K562 (cell line): Measurements from ENCODE around the gene UIMC1. TPM values are rescaled to one million over a fixed set of nuclear protein-coding genes. Genes with fewer than 3 reads are reported as not detected.

ENCODE experiments used
- ATAC-seq: fragments of 200-7000 bp; cut with Tn5 transposase; 3 replicates; pipeline ENCODE4 v1.9.1; 2020; ENCODE audit warnings: moderate library complexity
- BruUV-seq: library from RNA; stranded (reverse); fragments of 400-500 nt; replicated peaks from 2 replicates; lab custom pipeline; 2021; lab: Mats Ljungman, UMichigan
- CTCF ChIA-PET: fragments of 300-600 bp; formaldehyde crosslinking; extraction: SDS; loops from one replicate; lab custom pipeline; 2021; ENCODE audit warnings: low intra/inter-chr PET ratio; lab: Yijun Ruan, JAX
- POLR2A ChIA-PET: fragments of 300-600, 350-650 bp; sonication (Branson Sonifier 250); formaldehyde crosslinking; extraction: SDS; loops from one replicate; lab custom pipeline; 2021; ENCODE audit warnings: antibody characterized with exemption, inconsistent platforms; lab: Yijun Ruan, JAX
- DNase-seq, 4 experiments: peaks; one replicate each; pipeline versions ENCODE4 v3.0.0 to v3.0.0-alpha.2; 2011 to 2018; ENCODE audit warnings: low spot score in 3 of 4, mixed read lengths in 3 of 4; ENCODE audit errors: extremely low read depth in 1 of 4
- FAIRE-seq: peaks from 2 replicates; lab custom pipeline; 2011; peaks lifted over from hg19 to GRCh38; lab: Jason Lieb, UNC
- H2AFZ ChIP-seq: 2 replicates; pipeline ENCODE4 v1.6.0; 2011; ENCODE audit warnings: low read depth, low read length, control low read depth, inconsistent platforms
- H3K27ac ChIP-seq: fragments of 200-600 bp; 3 replicates; pipeline ENCODE4 v1.8.0; 2011; ENCODE audit warnings: low read depth, mild to moderate bottlenecking, control low read depth, inconsistent platforms, low read length, moderate library complexity, mixed read lengths; ENCODE audit errors: extremely low read depth
- H3K27me3 ChIP-seq, 2 experiments: fragments of 300-600 bp in 1 of 2; 2 replicates in 1 of 2; 3 replicates in 1 of 2; pipeline versions ENCODE4 v1.6.0 to v1.8.0; 2011; ENCODE audit warnings: inconsistent platforms in 2 of 2, low read length in 2 of 2, mild to moderate bottlenecking in 1 of 2, mixed read lengths in 1 of 2, moderate library complexity in 1 of 2; ENCODE audit not compliant: control insufficient read depth in 2 of 2, insufficient read depth in 2 of 2
- H3K36me3 ChIP-seq: fragments of 300-600 bp; 3 replicates; pipeline ENCODE4 v1.8.0; 2011; ENCODE audit warnings: mild to moderate bottlenecking, low read length, inconsistent platforms; ENCODE audit not compliant: control insufficient read depth, insufficient read depth
- H3K4me1 ChIP-seq, 2 experiments: fragments of 200-600 bp in 1 of 2; replicated peaks in 1 of 2; 2 replicates in 1 of 2; 3 replicates in 1 of 2; pipeline versions ENCODE4 v1.5.1 to v1.8.0; 2011; ENCODE audit warnings: inconsistent platforms in 2 of 2, low read length in 2 of 2, mild to moderate bottlenecking in 1 of 2, mixed read lengths in 1 of 2, moderate library complexity in 1 of 2; ENCODE audit not compliant: control insufficient read depth in 2 of 2, insufficient read depth in 2 of 2
- H3K4me2 ChIP-seq: 2 replicates; pipeline ENCODE4 v1.6.1; 2011; ENCODE audit warnings: low read length, control low read depth, inconsistent platforms, mixed read lengths; ENCODE audit not compliant: insufficient read depth
- H3K4me3 ChIP-seq: fragments of 200-600 bp; sonication (generic), shearing (Covaris generic); 2 replicates; pipeline ENCODE4 v1.5.1; 2016; ENCODE audit warnings: control low read depth, inconsistent platforms
- H3K79me2 ChIP-seq: fragments of 200-600 bp; 3 replicates; pipeline ENCODE4 v1.8.0; 2011; ENCODE audit warnings: low read length, inconsistent platforms; ENCODE audit not compliant: control insufficient read depth, insufficient read depth
- H3K9ac ChIP-seq, 2 experiments: 2 replicates each; pipeline versions ENCODE4 v1.6.0 to v1.6.1; 2011; ENCODE audit warnings: low read depth in 2 of 2, low read length in 2 of 2, control low read depth in 1 of 2, inconsistent platforms in 1 of 2, mild to moderate bottlenecking in 1 of 2, mixed read lengths in 1 of 2; ENCODE audit not compliant: insufficient read depth in 1 of 2
- H3K9me1 ChIP-seq: one replicate; pipeline ENCODE4 v1.6.0; 2011; ENCODE audit warnings: inconsistent platforms, mild to moderate bottlenecking, low read length, moderate library complexity; ENCODE audit not compliant: control insufficient read depth, insufficient read depth
- H3K9me3 ChIP-seq: replicated peaks from 2 replicates; pipeline ENCODE4 v1.5.1; 2011; ENCODE audit warnings: low read depth, low read length, inconsistent platforms; ENCODE audit not compliant: control insufficient read depth, insufficient read depth
- H4K20me1 ChIP-seq: replicated peaks from 2 replicates; pipeline ENCODE4 v1.6.1; 2011; ENCODE audit warnings: low read length, inconsistent platforms, mixed read lengths; ENCODE audit not compliant: control insufficient read depth, insufficient read depth
- ZNF263 ChIP-seq: sonication (generic); formaldehyde crosslinking; IDR thresholded peaks from 2 replicates; pipeline ENCODE4 v1.8.0; 2022; ENCODE audit warnings: mild to moderate bottlenecking, missing genetic modification reagents, borderline replicate concordance
- ZNF507 ChIP-seq: conservative IDR thresholded peaks from 2 replicates; pipeline ENCODE4 v1.6.1; 2017; ENCODE audit warnings: missing genetic modification characterization, missing compliant biosample characterization
- WGBS: fragments of 100-300 bp; shearing (Covaris generic); methylation state at CpG from one replicate; pipeline ENCODE4 v1.1.6; 2016; ENCODE audit warnings: low coverage, mixed read lengths; ENCODE audit not compliant: insufficient coverage; ENCODE audit errors: missing lambda C conversion rate; 5-methylcytosine and 5-hydroxymethylcytosine counted together
- in situ Hi-C: fragments of 300-500 bp; cut with MboI; formaldehyde crosslinking; loops from 4 replicates; pipeline ENCODE4 v1.15.0; 2018; ENCODE audit warnings: inconsistent platforms, mixed read lengths
- intact Hi-C: fragments of 100-400 bp; cut with micrococcal nuclease; formaldehyde crosslinking; loops from 2 replicates; pipeline ENCODE4 v1.14.2; 2022
- polyA plus RNA-seq, 8 experiments: library from polyadenylated mRNA; depleted of rRNA in 4 of 8; stranded (reverse) in 5 of 8; unstranded in 3 of 8; fragments of >200 nt; fragmentation: Nextera tagmentation in 2 of 8; fragmentation: Illumina TruSeq in 1 of 8; extraction: Ambion mirVana in 2 of 8; extraction: Trizol in 1 of 8; gene quantifications; 2 replicates each; pipeline versions ENCODE4 v1.2.1 to v1.2.3, GENCODE V29; 2011 to 2014; ENCODE audit warnings: inconsistent platforms in 1 of 8, missing spikeins in 1 of 8
- total RNA-seq, 7 experiments: library from RNA; depleted of rRNA in 6 of 7; stranded (reverse); fragments of >200 nt in 6 of 7; fragmentation: Illumina TruSeq in 2 of 7; extraction: Trizol in 2 of 7; gene quantifications; 2 replicates each; pipeline versions ENCODE4 v1.2.1 to v1.2.3, GENCODE V29; 2011 to 2021; ENCODE audit warnings: low replicate concordance in 1 of 7
- TF ChIP-seq, protein P1 (sequence below), 2 experiments: fragments of 450-650 bp in 1 of 2; IDR thresholded peaks; 2 replicates each; pipeline ENCODE4 v1.6.1; 2011 to 2017; ENCODE audit warnings: low read depth in 2 of 2, antibody characterized with exemption in 1 of 2, borderline replicate concordance in 1 of 2, low read length in 1 of 2, mild to moderate bottlenecking in 1 of 2, mixed read lengths in 1 of 2; ENCODE audit not compliant: control insufficient read depth in 1 of 2

Gene UIMC1
- total and polyA plus RNA-seq, 9 of the 15 experiments (the other 6 are each of a cell fraction or from before 2014, with no cell fraction given): 14.9 to 51.7 (median 36.8) TPM

DNA sequence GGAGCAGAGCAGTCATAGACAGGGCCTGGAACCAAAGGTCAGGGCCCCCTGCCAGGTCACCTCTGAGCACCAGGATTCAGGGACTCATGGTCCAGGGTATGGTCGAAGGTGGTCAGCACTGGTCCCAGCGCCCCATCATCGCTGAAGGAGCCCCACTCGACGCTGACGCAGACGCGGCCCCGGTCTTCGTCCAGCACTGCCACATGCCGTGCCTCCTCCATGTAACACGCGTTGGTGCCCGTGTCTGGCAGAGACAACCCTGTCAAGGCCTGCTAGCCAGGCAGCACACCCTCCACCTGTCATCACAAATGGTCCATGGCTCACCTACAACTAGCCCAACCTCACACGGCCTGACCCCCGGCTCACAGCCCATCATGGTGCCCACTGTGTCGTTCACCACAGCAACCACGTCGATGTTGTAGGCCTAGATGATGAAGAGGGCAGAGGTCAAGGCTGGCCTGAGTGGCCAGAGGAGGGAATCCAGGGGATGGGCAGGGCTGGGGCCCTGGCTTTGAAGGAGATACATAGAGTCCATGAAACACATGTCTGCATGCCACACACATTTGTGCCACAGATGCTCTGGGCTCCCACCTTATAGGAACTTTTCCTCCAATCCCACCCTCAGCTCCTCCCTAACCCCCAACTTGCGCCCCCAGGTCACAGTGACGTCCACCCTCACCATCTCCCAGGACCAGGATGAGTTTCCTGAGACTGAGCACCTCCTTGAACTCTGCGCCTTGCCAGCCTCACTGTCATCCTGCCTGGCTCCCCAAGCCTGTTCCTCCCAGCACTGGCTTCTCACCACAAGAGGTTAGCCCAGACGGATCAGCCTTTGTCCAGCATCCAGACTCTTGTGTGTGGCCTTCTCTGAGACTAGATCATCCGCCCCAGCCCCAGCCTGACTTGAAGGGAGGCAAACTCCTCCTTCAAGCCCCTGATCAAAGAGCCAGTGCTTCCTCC lies 117.0 kb downstream of the UIMC1 start:
- Histone ChIP-seq H3K4me1 (peaks cover 0 to 9% of the 10 kb centered on the region in 2 experiments; a peak in 1 of 5 replicates), H3K4me2 (no peak overlapping the region), H3K79me2 (no peaks in the 10 kb centered on the region), H4K20me1 (no peaks in the 10 kb centered on the region; the same call in none of the 2 replicates), H3K9me1 (no peaks in the 10 kb centered on the region), H2AFZ (no peak overlapping the region)
- WGBS: 9% methylated on average over 23 of the region's 24 CpGs
- BruUV-seq: no TSS peak
- intact Hi-C loops: loop anchor here (10.0 kb wide), 1 partner anchor 225 kb away; no protein-coding TSS in a partner anchor
- TF ChIP-seq ZNF507 (tag) (no peak), ZNF263 (CRISPR knock-in tag) (peak; percentile 80)
- TF ChIP-seq, protein P1, sequence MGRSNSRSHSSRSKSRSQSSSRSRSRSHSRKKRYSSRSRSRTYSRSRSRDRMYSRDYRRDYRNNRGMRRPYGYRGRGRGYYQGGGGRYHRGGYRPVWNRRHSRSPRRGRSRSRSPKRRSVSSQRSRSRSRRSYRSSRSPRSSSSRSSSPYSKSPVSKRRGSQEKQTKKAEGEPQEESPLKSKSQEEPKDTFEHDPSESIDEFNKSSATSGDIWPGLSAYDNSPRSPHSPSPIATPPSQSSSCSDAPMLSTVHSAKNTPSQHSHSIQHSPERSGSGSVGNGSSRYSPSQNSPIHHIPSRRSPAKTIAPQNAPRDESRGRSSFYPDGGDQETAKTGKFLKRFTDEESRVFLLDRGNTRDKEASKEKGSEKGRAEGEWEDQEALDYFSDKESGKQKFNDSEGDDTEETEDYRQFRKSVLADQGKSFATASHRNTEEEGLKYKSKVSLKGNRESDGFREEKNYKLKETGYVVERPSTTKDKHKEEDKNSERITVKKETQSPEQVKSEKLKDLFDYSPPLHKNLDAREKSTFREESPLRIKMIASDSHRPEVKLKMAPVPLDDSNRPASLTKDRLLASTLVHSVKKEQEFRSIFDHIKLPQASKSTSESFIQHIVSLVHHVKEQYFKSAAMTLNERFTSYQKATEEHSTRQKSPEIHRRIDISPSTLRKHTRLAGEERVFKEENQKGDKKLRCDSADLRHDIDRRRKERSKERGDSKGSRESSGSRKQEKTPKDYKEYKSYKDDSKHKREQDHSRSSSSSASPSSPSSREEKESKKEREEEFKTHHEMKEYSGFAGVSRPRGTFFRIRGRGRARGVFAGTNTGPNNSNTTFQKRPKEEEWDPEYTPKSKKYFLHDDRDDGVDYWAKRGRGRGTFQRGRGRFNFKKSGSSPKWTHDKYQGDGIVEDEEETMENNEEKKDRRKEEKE (IDR thresholded peaks at IDR 0.05; ENCODE audit: borderline replicate concordance in 1 of 2, control insufficient read depth in 1 of 2, low read depth in 2 of 2, low read length in 1 of 2): no peak
- TF ChIP-seq, all 486 proteins: peak for 1
- ChIA-PET CTCF (no interaction called here), POLR2A (interaction anchor here (1.9 kb wide), 1 partner anchor 12 kb away, joined by 4 read pairs; no protein-coding TSS in a partner anchor)
- FAIRE-seq: no peak
- no peak overlapping the region for H3K27ac ChIP-seq
- peaks cover 30 to 83% of the 10 kb centered on the region in 2 experiments; a peak in 4 of 5 replicates for H3K27me3 ChIP-seq
- no peak for DNase-seq
- no peak overlapping the region for H3K4me3 ChIP-seq
- no peak overlapping the region for H3K9ac ChIP-seq
- in situ Hi-C loops: no loop called here
- no peaks in the 10 kb centered on the region for H3K9me3 ChIP-seq
- no peak for ATAC-seq
- no peaks in the 10 kb centered on the region for H3K36me3 ChIP-seq
